Brain microvascular endothelial cell (primary cell): ENCODE measurements around the gene LRG1.
A peak's percentile ranks its signal among the peaks of the same experiment; 100 is the strongest.

Source experiments
- DNase-seq: peaks from one replicate; pipeline ENCODE4 v3.0.0-alpha.2; 2020
- H3K27ac ChIP-seq: fragments of 250-450 bp; sonication (Bioruptor Pico); 2 replicates; pipeline ENCODE4 v1.5.1; 2020; ENCODE audit warnings: mild to moderate bottlenecking, moderate library complexity
- H3K27me3 ChIP-seq: fragments of 250-450 bp; sonication (Bioruptor Pico); replicated peaks from 2 replicates; pipeline ENCODE4 v1.5.1; 2020; ENCODE audit warnings: mild to moderate bottlenecking
- H3K36me3 ChIP-seq: fragments of 250-450 bp; sonication (Bioruptor Pico); replicated peaks from 2 replicates; pipeline ENCODE4 v1.5.1; 2020; ENCODE audit warnings: mild to moderate bottlenecking
- H3K4me3 ChIP-seq: 2 replicates; pipeline ENCODE4 v1.5.1; 2011; ENCODE audit warnings: low read depth, mild to moderate bottlenecking, control low read depth, low read length, moderate library complexity
- CTCF ChIP-seq: IDR thresholded peaks from 2 replicates; pipeline ENCODE4 v1.5.1; 2011; ENCODE audit warnings: low read depth, mild to moderate bottlenecking, moderate library complexity, low read length, control low read depth, inconsistent platforms; ENCODE audit errors: missing control alignments
- in situ Hi-C: cut with HindIII; loops from 2 replicates; pipeline ENCODE4 v1.10.0; 2017; ENCODE audit warnings: low sequenced_read_pairs, low pct_ligation_motif_present

The LRG1 gene

GRCh38 chr19:4576016-4576933 is 36.4 kb upstream of the LRG1 start:
- Histone ChIP-seq H3K4me3 (no peak overlapping the region), H3K27ac (peak overlapping the region; percentile 84), H3K27me3 (peaks cover 18% of the 10 kb centered on the region), H3K36me3 (no peaks in the 10 kb centered on the region)
- in situ Hi-C loops = no loop called here
- peak; percentile 66 for DNase-seq
- peak; percentile 84 for TF ChIP-seq CTCF

- H3K4me3 ChIP-seq = no peak overlapping the region
- TF ChIP-seq CTCF = no peak
- peak; percentile 95 for DNase-seq
Measured at GRCh38 chr19:4575267-4576015, 35.6 kb upstream of the LRG1 start.

GRCh38 chr19:4573682-4574081 is 33.8 kb upstream of the LRG1 start:
- no peak for DNase-seq
- H3K27ac ChIP-seq = no peak overlapping the region
- no peaks in the 10 kb centered on the region for H3K36me3 ChIP-seq
- no peak for TF ChIP-seq CTCF
- H3K27me3 ChIP-seq = no peaks in the 10 kb centered on the region
- in situ Hi-C loops = no loop called here
- no peak overlapping the region for H3K4me3 ChIP-seq

More at GRCh38 chr19:4575267-4576015, 35.6 kb upstream of the LRG1 start:
- no peaks in the 10 kb centered on the region for H3K36me3 ChIP-seq
- peak overlapping the region; percentile 84 for H3K27ac ChIP-seq
- in situ Hi-C loops = no loop called here
- peaks cover 16% of the 10 kb centered on the region for H3K27me3 ChIP-seq

GRCh38 chr19:4571305-4571917 is 31.6 kb upstream of the LRG1 start:
- no peaks in the 10 kb centered on the region for H3K27me3 ChIP-seq
- no peak overlapping the region for H3K4me3 ChIP-seq
- no peak overlapping the region for H3K27ac ChIP-seq
- in situ Hi-C loops = no loop called here
- no peaks in the 10 kb centered on the region for H3K36me3 ChIP-seq
- no peak for TF ChIP-seq CTCF
- no peak for DNase-seq

GRCh38 chr19:4570916-4571304 is 31.1 kb upstream of the LRG1 start:
- in situ Hi-C loops = no loop called here
- Histone ChIP-seq H3K4me3 (no peak overlapping the region), H3K36me3 (no peaks in the 10 kb centered on the region), H3K27ac (no peak overlapping the region), H3K27me3 (no peaks in the 10 kb centered on the region)
- TF ChIP-seq CTCF = no peak
- no peak for DNase-seq
